ENCODE results near the gene PLK3.
"Not testable (repeated sequence)": the region's sequence is repeated elsewhere in the genome, so short reads cannot be mapped to it uniquely, and the experiment has no call there.

Gene PLK3

GRCh38 chr1:44799770-44800584, at the start of gene PLK3:
Gene PLK3, plus strand, starts transcription at chr1:44800377. Its CDS starts 87 bp downstream, at chr1:44800464.
- DNase-seq, result peak; percentile 98

- no peak for DNase-seq
Measured at GRCh38 chr1:44757420-44757819, 42.8 kb upstream of the PLK3 start.

- no peak for DNase-seq
Measured at GRCh38 chr1:44759077-44759476, 41.1 kb upstream of the PLK3 start.

GRCh38 chr1:44760876-44761275, 39.3 kb upstream of the PLK3 start:
- DNase-seq, result no peak

- not testable (repeated sequence) for DNase-seq
Measured at GRCh38 chr1:44766421-44766820, 33.8 kb upstream of the PLK3 start.

- DNase-seq, result peak; percentile 93
Measured at GRCh38 chr1:44775078-44775929, 24.9 kb upstream of the PLK3 start, which contains the start of gene RPS8. Gene RPS8, plus strand, starts transcription at chr1:44775540. Its CDS starts 57 bp downstream, at chr1:44775597.

GRCh38 chr1:44775930-44776729, 24.0 kb upstream of the PLK3 start:
- DNase-seq, result no peak

- no peak for DNase-seq
Measured at GRCh38 chr1:44776730-44777068, 23.5 kb upstream of the PLK3 start.

GRCh38 chr1:44777547-44777946, 22.6 kb upstream of the PLK3 start:
- no peak for DNase-seq

GRCh38 chr1:44777969-44778635, 22.1 kb upstream of the PLK3 start:
- DNase-seq, result no peak

GRCh38 chr1:44778705-44779576, 21.2 kb upstream of the PLK3 start:
- DNase-seq, result no peak

- DNase-seq, result no peak
Measured at GRCh38 chr1:44780583-44781121, 19.5 kb upstream of the PLK3 start.

- DNase-seq, result no peak
Measured at GRCh38 chr1:44783697-44784093, 16.5 kb upstream of the PLK3 start.

GRCh38 chr1:44784094-44785028, 15.8 kb upstream of the PLK3 start:
- peak; percentile 61 for DNase-seq

- peak; percentile 38 for DNase-seq
Measured at GRCh38 chr1:44785029-44785380, 15.2 kb upstream of the PLK3 start.

- DNase-seq, result no peak
Measured at GRCh38 chr1:44785501-44786137, 14.6 kb upstream of the PLK3 start.

GRCh38 chr1:44786138-44786840, 13.9 kb upstream of the PLK3 start:
- DNase-seq, result peak; percentile 85

GRCh38 chr1:44786841-44787426, 13.2 kb upstream of the PLK3 start:
- no peak for DNase-seq

GRCh38 chr1:44787506-44787905, 12.7 kb upstream of the PLK3 start:
- no peak for DNase-seq
